ENCODE data around the gene EMILIN2.
"Not testable (repeated sequence)": the region's sequence is repeated elsewhere in the genome, so short reads cannot be mapped to it uniquely, and the experiment has no call there.

EMILIN2 gene

DNA sequence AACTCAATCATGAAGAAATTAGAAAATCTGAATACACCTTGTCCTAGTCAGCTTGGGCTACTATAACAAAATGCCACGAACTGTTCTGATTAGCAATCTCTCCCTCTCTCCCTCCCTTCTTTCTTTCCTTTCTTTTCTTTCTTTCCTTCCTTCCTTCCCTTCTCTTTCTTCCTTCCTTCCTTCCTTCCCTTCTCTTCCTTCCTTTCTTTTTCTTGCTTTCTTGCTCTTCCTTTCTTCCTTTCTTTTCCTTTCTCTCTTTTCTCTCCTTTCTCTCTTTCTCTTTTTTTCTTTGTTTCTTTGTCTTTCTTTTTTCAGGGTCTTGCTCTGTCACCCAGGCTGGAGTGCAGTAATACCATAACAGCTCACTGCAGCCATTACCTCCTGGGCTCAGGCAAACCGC is 23.6 kb upstream of the EMILIN2 start:
- no peaks in the 10 kb centered on the region for H3K4me1 ChIP-seq (ENCODE audit: insufficient read depth, low read length)
- no peak overlapping the region for H3K9ac ChIP-seq (ENCODE audit: low read length)
- no peak overlapping the region for H3K4me3 ChIP-seq (ENCODE audit: low read depth in 1 of 2, low read length in 2 of 2)
- H3K27me3 ChIP-seq (ENCODE audit: control insufficient read depth in 1 of 2, insufficient read depth in 2 of 2, low read length in 2 of 2): no peaks in the 10 kb centered on the region
- H3K9me3 ChIP-seq (ENCODE audit: low read length): no peaks in the 10 kb centered on the region
- H3K27ac ChIP-seq (ENCODE audit: low read depth, low read length): no peak overlapping the region
- H3K36me3 ChIP-seq (ENCODE audit: insufficient read depth, low read length): no peaks in the 10 kb centered on the region

DNA sequence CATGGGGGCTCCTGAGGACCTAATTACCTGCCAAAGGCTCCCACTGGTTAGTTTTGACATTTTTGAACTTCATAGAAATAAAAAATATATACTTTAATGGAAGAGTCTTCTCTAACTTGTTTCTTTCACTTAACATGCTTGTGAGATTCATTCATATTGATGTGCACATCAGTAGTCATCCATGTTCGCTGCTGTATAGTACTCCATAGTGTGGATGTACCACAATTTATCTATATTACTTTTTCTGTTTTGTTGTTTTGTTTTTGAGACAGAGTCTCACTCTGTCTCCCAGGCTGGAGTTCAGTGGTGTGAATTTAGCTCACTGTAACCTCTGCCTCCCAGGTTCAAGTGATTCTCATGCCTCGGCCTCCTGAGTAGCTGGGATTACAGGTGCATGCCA is 22.8 kb upstream of the EMILIN2 start:
- Histone ChIP-seq H3K9ac (ENCODE audit: low read length) (no peak overlapping the region), H3K9me3 (ENCODE audit: low read length) (no peaks in the 10 kb centered on the region), H3K27ac (ENCODE audit: low read depth, low read length) (no peak overlapping the region), H3K4me1 (ENCODE audit: insufficient read depth, low read length) (no peaks in the 10 kb centered on the region), H3K27me3 (ENCODE audit: control insufficient read depth in 1 of 2, insufficient read depth in 2 of 2, low read length in 2 of 2) (no peaks in the 10 kb centered on the region), H3K4me3 (ENCODE audit: low read depth in 1 of 2, low read length in 2 of 2) (no peak overlapping the region), H3K36me3 (ENCODE audit: insufficient read depth, low read length) (no peaks in the 10 kb centered on the region)

DNA sequence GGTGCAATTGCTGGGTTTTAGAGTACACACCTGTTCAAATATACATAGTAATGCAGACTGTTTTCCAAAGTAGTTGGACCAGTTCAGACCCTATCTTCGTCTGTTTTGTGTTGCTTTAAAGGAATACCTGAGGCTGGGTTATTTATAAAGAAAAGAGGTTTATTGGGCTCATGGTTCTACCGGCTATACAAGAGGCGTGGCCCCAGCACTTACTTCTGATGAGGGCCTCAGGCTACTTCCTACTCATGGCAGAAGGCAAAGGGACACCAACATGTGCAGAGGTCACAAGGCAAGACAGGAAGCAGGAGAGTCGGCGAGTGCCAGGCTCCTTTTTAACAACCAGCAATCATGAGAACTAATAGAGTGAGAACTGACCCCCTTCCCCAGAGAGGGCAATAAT is 21.9 kb upstream of the EMILIN2 start:
- Histone ChIP-seq H3K9me3 (ENCODE audit: low read length) (no peaks in the 10 kb centered on the region), H3K4me1 (ENCODE audit: insufficient read depth, low read length) (no peaks in the 10 kb centered on the region), H3K27ac (ENCODE audit: low read depth, low read length) (no peak overlapping the region), H3K4me3 (ENCODE audit: low read depth in 1 of 2, low read length in 2 of 2) (no peak overlapping the region), H3K9ac (ENCODE audit: low read length) (no peak overlapping the region), H3K36me3 (ENCODE audit: insufficient read depth, low read length) (no peaks in the 10 kb centered on the region), H3K27me3 (ENCODE audit: control insufficient read depth in 1 of 2, insufficient read depth in 2 of 2, low read length in 2 of 2) (no peaks in the 10 kb centered on the region)

- no peak overlapping the region for H3K9ac ChIP-seq (ENCODE audit: low read length)
- no peaks in the 10 kb centered on the region for H3K27me3 ChIP-seq (ENCODE audit: control insufficient read depth in 1 of 2, insufficient read depth in 2 of 2, low read length in 2 of 2)
- no peaks in the 10 kb centered on the region for H3K36me3 ChIP-seq (ENCODE audit: insufficient read depth, low read length)
- H3K4me1 ChIP-seq (ENCODE audit: insufficient read depth, low read length): no peaks in the 10 kb centered on the region
- H3K4me3 ChIP-seq (ENCODE audit: low read depth in 1 of 2, low read length in 2 of 2): no peak overlapping the region
- no peaks in the 10 kb centered on the region for H3K9me3 ChIP-seq (ENCODE audit: low read length)
- no peak overlapping the region for H3K27ac ChIP-seq (ENCODE audit: low read depth, low read length)
These were observed 21.1 kb upstream of the EMILIN2 start for GRCh38 chr18:2825613-2826175.

- Histone ChIP-seq H3K9ac (ENCODE audit: low read length) (no peak overlapping the region), H3K27me3 (ENCODE audit: control insufficient read depth in 1 of 2, insufficient read depth in 2 of 2, low read length in 2 of 2) (no peaks in the 10 kb centered on the region), H3K36me3 (ENCODE audit: insufficient read depth, low read length) (no peaks in the 10 kb centered on the region), H3K4me3 (ENCODE audit: low read depth in 1 of 2, low read length in 2 of 2) (no peak overlapping the region), H3K4me1 (ENCODE audit: insufficient read depth, low read length) (no peaks in the 10 kb centered on the region), H3K27ac (ENCODE audit: low read depth, low read length) (no peak overlapping the region), H3K9me3 (ENCODE audit: low read length) (no peaks in the 10 kb centered on the region)
These were observed 20.2 kb upstream of the EMILIN2 start for GRCh38 chr18:2826581-2826980.

DNA sequence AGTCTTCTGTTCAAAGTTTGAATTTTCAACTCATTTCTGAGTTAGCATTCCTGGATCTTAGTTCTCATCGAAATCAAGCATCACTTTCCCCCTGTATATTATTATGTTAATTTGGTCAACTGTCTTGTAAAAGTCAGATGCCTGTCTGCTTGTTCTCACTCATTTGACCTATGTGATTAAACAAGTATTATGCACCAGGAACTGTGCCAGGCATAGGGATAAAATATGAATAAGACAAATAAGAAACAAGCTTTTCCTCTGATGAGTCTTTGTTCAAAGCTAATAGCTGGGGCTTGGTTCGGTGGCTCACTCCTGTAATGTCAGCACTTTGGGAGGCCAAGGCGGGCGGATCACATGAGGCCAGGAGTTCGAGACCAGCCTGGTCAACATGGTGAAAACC is 19.7 kb upstream of the EMILIN2 start:
- no peak overlapping the region for H3K9ac ChIP-seq (ENCODE audit: low read length)
- no peaks in the 10 kb centered on the region for H3K27me3 ChIP-seq (ENCODE audit: control insufficient read depth in 1 of 2, insufficient read depth in 2 of 2, low read length in 2 of 2)
- no peaks in the 10 kb centered on the region for H3K9me3 ChIP-seq (ENCODE audit: low read length)
- no peak overlapping the region for H3K4me3 ChIP-seq (ENCODE audit: low read depth in 1 of 2, low read length in 2 of 2)
- H3K4me1 ChIP-seq (ENCODE audit: insufficient read depth, low read length): no peaks in the 10 kb centered on the region
- no peak overlapping the region for H3K27ac ChIP-seq (ENCODE audit: low read depth, low read length)
- no peaks in the 10 kb centered on the region for H3K36me3 ChIP-seq (ENCODE audit: insufficient read depth, low read length)

DNA sequence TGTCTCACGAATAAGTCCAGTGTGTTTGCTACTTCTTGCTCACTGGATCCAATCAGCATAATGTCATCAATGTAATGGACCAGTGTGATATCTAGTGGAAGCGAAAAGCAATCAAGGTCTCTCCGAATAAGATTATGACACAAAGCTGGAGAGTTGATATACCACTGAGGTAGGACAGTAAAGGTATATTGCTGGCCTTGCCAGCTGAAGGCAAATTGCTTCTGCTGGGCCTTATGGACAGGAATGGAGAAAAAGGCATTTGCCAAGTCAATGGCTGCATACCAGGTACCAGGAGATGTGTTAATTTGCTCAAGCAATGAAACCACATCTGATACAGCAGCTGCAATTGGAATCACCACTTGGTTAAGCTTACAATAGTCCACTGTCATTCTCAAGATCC is 10.7 kb upstream of the EMILIN2 start:
- H3K27ac ChIP-seq (ENCODE audit: low read depth, low read length); H3K4me1 ChIP-seq (ENCODE audit: insufficient read depth, low read length); H3K4me3 ChIP-seq (ENCODE audit: low read depth in 1 of 2, low read length in 2 of 2); H3K27me3 ChIP-seq (ENCODE audit: control insufficient read depth in 1 of 2, insufficient read depth in 2 of 2, low read length in 2 of 2); H3K9ac ChIP-seq (ENCODE audit: low read length); H3K36me3 ChIP-seq (ENCODE audit: insufficient read depth, low read length); H3K9me3 ChIP-seq (ENCODE audit: low read length): not testable (repeated sequence)

- H3K9me3 ChIP-seq (ENCODE audit: low read length); H3K27me3 ChIP-seq (ENCODE audit: control insufficient read depth in 1 of 2, insufficient read depth in 2 of 2, low read length in 2 of 2); H3K4me1 ChIP-seq (ENCODE audit: insufficient read depth, low read length); H3K36me3 ChIP-seq (ENCODE audit: insufficient read depth, low read length); H3K27ac ChIP-seq (ENCODE audit: low read depth, low read length); H3K4me3 ChIP-seq (ENCODE audit: low read depth in 1 of 2, low read length in 2 of 2); H3K9ac ChIP-seq (ENCODE audit: low read length): not testable (repeated sequence)
These were observed 9.5 kb upstream of the EMILIN2 start for GRCh38 chr18:2837290-2837689.

GRCh38 chr18:2839202-2839601 is 7.6 kb upstream of the EMILIN2 start:
- no peaks in the 10 kb centered on the region for H3K9me3 ChIP-seq (ENCODE audit: low read length)
- no peak overlapping the region for H3K27ac ChIP-seq (ENCODE audit: low read depth, low read length)
- no peaks in the 10 kb centered on the region for H3K36me3 ChIP-seq (ENCODE audit: insufficient read depth, low read length)
- no peak overlapping the region for H3K4me3 ChIP-seq (ENCODE audit: low read depth in 1 of 2, low read length in 2 of 2)
- H3K4me1 ChIP-seq (ENCODE audit: insufficient read depth, low read length): no peaks in the 10 kb centered on the region
- H3K27me3 ChIP-seq (ENCODE audit: control insufficient read depth in 1 of 2, insufficient read depth in 2 of 2, low read length in 2 of 2): no peaks in the 10 kb centered on the region
- H3K9ac ChIP-seq (ENCODE audit: low read length): no peak overlapping the region

DNA sequence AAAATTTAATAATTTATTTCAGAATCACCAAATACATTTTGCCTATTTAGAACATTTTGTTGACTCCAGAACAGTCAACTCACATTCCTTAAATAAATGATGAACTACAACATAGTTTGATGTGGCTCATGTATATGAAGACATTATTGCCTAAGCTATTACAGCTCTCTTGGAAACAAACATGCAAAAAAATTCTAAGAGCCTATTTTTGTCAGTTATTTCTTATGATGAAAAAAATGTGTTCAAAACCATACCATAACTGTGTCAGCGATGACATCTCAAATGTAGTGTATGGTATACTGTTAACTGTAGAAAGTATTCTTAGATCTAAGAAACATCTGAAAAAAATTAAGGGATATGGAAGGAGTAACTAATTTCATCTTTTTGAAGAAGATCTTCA is 6.3 kb upstream of the EMILIN2 start:
- Histone ChIP-seq H3K4me1 (ENCODE audit: insufficient read depth, low read length) (no peaks in the 10 kb centered on the region), H3K36me3 (ENCODE audit: insufficient read depth, low read length) (no peaks in the 10 kb centered on the region), H3K27ac (ENCODE audit: low read depth, low read length) (no peak overlapping the region), H3K27me3 (ENCODE audit: control insufficient read depth in 1 of 2, insufficient read depth in 2 of 2, low read length in 2 of 2) (no peaks in the 10 kb centered on the region), H3K9me3 (ENCODE audit: low read length) (no peaks in the 10 kb centered on the region), H3K9ac (ENCODE audit: low read length) (no peak overlapping the region), H3K4me3 (ENCODE audit: low read depth in 1 of 2, low read length in 2 of 2) (no peak overlapping the region)

DNA sequence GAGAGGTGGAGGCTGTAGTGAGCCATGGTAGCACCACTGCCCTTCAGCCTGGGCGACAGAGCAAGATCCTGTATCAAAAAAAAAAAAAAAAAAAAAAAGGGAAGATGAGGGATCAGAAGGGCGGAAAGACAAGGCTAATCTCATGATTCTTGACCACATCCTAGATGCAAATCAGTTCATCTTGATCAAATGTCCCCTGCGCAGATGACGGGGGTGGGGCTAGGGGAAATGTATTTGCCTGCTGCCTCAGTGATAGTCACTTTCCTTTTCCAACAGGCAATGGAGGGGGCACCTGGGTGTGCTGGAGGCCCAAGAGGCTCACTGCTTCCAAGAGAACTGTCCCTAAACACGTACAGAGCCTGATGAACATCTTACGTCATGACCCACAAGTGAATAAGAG is 3.7 kb upstream of the EMILIN2 start:
- Histone ChIP-seq H3K9me3 (ENCODE audit: low read length) (no peaks in the 10 kb centered on the region), H3K27me3 (ENCODE audit: control insufficient read depth in 1 of 2, insufficient read depth in 2 of 2, low read length in 2 of 2) (peaks cover 0 to 11% of the 10 kb centered on the region in 2 donors), H3K9ac (ENCODE audit: low read length) (no peak overlapping the region), H3K4me1 (ENCODE audit: insufficient read depth, low read length) (no peaks in the 10 kb centered on the region), H3K27ac (ENCODE audit: low read depth, low read length) (no peak overlapping the region), H3K36me3 (ENCODE audit: insufficient read depth, low read length) (no peaks in the 10 kb centered on the region), H3K4me3 (ENCODE audit: low read depth in 1 of 2, low read length in 2 of 2) (no peak overlapping the region)

DNA sequence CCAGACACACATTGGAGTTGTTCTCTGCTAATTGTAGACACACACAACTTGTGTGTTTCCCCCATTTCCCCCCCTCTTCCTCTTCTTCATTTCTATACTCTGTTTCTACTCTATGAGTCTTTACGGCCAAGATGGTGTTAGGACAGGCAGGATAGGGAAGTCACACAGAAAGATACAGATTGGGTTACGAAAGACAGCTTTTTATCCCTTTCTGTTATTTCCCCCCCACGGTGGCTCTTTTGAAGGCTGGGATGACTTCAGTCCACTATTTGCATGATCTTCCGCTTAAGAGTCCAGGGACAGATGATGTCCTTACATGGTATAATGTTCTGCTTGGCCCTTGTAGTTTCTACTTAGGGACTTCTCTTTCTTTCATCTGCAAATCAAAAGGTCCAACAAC is 1.6 kb upstream of the EMILIN2 start:
- H3K4me3 ChIP-seq (ENCODE audit: low read depth in 1 of 2, low read length in 2 of 2): no peak overlapping the region
- no peak overlapping the region for H3K27ac ChIP-seq (ENCODE audit: low read depth, low read length)
- no peaks in the 10 kb centered on the region for H3K36me3 ChIP-seq (ENCODE audit: insufficient read depth, low read length)
- no peak overlapping the region for H3K9ac ChIP-seq (ENCODE audit: low read length)
- H3K9me3 ChIP-seq (ENCODE audit: low read length): no peaks in the 10 kb centered on the region
- no peaks in the 10 kb centered on the region for H3K4me1 ChIP-seq (ENCODE audit: insufficient read depth, low read length)
- peaks cover 0 to 11% of the 10 kb centered on the region in 2 donors for H3K27me3 ChIP-seq (ENCODE audit: control insufficient read depth in 1 of 2, insufficient read depth in 2 of 2, low read length in 2 of 2)

Data from muscle layer of colon (tissue), 2 donors.